Urinary bladder (tissue), 4 donors: Measurements from ENCODE around the gene GALK1. TPM values are rescaled to one million over a fixed set of nuclear protein-coding genes. Genes with fewer than 3 reads are reported as not detected.
"Not testable (repeated sequence)": the region's sequence is repeated elsewhere in the genome, so short reads cannot be mapped to it uniquely, and the experiment has no call there.

Experiments used
- DNase-seq: peaks from one replicate; pipeline ENCODE4 v3.0.0-alpha.2; 2015; ENCODE audit errors: extremely low spot score
- H3K27ac ChIP-seq: one replicate; pipeline ENCODE4 v1.5.1; 2013; ENCODE audit warnings: low read depth, mild to moderate bottlenecking, moderate library complexity
- H3K36me3 ChIP-seq: one replicate; pipeline ENCODE4 v1.6.1; 2013; ENCODE audit warnings: mild to moderate bottlenecking, moderate library complexity; ENCODE audit not compliant: insufficient read depth
- H3K4me1 ChIP-seq: one replicate; pipeline ENCODE4 v1.6.1; 2013; ENCODE audit warnings: mild to moderate bottlenecking, moderate library complexity; ENCODE audit not compliant: insufficient read depth
- H3K4me3 ChIP-seq: one replicate; pipeline ENCODE4 v1.5.1; 2013; ENCODE audit warnings: low read depth, low read length
- WGBS: extraction: QIAGEN DNeasy Blood & Tissue Kit; methylation state at CpG from one replicate; pipeline ENCODE4 v1.1.7; 2013; 5-methylcytosine and 5-hydroxymethylcytosine counted together
- polyA plus RNA-seq: library from polyadenylated mRNA; stranded (reverse); fragments of 200-250 nt; gene quantifications from one replicate; pipeline ENCODE4 v1.2.3, GENCODE V29; 2013
- total RNA-seq: library from RNA; depleted of rRNA; stranded (reverse); fragments of >200 nt; gene quantifications from one replicate; pipeline ENCODE4 v1.2.3, GENCODE V29; 2014
- donor health status: healthy with polysubstance abuse.
- donor health status: healthy.

The GALK1 gene
- total and polyA plus RNA-seq, 2 donors: 11.3 to 43.0 TPM

DNA sequence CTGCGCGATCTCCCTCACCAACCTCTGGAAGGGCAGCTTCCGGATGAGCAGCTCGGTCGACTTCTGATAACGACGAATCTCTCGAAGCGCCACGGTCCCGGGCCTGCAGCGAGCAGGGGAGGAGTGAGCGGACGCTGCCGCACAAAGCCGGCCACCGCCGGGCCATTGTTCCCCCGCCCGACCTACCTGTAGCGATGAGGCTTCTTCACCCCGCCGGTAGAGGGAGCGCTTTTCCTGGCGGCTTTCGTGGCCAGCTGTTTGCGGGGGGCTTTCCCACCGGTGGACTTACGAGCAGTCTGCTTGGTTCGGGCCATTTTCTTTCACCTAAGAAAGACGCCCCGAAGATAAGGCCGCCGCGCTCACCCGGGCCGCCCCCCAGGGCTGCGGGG is 13.9 kb upstream of the GALK1 start:
- no peak for DNase-seq
- Histone ChIP-seq H3K4me1 (no peaks in the 10 kb centered on the region), H3K27ac (peak overlapping the region; percentile 99), H3K4me3 (peak overlapping the region; percentile 97), H3K36me3 (no peaks in the 10 kb centered on the region)
- WGBS: under 1% methylated on average over 38 of the region's 38 CpGs

DNA sequence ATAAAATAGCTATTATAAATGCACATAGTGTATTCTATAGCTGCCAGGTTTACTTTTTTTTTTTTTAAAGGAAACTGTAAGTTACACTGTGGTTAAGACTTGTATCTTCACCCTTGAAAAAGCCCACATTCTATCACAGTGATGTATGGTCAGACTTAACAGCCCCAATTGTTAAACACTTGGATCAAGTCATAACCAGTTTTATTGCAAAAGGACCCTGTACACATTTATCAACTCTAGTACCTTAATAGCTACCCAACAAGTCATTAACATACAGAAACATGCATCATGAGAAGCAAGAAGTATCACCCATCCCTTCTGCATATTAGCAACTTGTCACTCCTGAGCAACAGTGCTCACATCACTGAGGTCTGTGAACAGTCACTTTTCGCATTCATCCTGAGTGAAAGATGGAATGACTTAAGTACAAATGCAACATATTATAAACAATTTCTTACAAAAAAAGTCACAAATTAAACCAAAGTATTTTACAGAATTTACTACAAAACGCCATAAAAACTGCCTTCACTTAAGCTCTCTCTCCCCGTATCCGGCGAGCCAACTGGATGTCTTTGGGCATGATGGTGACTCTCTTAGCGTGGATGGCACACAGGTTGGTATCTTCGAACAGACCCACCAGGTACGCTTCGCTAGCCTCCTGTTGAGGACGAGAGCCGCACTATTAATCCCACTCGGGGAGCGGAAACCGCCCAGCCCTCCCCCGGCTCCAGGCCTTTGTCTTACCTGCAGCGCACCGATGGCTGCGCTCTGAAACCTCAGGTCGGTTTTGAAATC is 13.3 kb upstream of the GALK1 start:
- H3K4me1 ChIP-seq, H3K36me3 ChIP-seq, DNase-seq: not testable (repeated sequence)
- under 1% methylated on average over 19 of the region's 19 CpGs for WGBS
- Histone ChIP-seq H3K4me3 (peak overlapping the region; percentile 97), H3K27ac (peak overlapping the region; percentile 99)

DNA sequence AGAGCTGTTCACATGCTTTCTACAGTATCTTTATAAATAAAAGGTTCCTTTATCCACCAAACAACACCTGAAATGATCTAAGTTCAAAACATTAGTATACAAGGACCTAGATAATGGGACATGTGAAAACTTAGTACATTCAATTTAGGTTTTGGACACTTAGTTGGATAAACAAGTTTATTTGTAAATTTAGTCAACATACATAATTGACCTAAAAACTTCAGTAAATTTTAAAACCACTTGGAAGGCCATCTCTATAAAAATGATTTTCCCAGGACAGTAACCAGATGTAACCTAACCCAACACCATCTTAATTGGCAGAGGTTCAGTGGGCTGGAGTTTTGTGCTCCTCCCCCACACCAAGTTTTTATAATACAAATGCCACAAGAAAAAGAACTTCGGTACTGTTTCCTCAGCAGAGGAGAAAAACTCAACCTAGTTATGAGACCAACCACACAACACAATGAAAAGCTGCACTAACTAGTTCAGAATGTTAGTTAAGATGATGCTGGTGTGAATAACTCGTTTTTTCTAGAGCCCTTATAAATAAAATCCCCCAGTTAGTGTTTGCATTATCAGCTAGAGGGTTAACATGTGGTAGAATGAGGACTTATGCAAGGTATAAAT is 12.4 kb upstream of the GALK1 start:
- 3% methylated on average over 2 of the region's 2 CpGs for WGBS
- DNase-seq: no peak
- Histone ChIP-seq H3K36me3 (no peaks in the 10 kb centered on the region), H3K27ac (no peak overlapping the region), H3K4me1 (no peaks in the 10 kb centered on the region), H3K4me3 (peak overlapping the region; percentile 97)

DNA sequence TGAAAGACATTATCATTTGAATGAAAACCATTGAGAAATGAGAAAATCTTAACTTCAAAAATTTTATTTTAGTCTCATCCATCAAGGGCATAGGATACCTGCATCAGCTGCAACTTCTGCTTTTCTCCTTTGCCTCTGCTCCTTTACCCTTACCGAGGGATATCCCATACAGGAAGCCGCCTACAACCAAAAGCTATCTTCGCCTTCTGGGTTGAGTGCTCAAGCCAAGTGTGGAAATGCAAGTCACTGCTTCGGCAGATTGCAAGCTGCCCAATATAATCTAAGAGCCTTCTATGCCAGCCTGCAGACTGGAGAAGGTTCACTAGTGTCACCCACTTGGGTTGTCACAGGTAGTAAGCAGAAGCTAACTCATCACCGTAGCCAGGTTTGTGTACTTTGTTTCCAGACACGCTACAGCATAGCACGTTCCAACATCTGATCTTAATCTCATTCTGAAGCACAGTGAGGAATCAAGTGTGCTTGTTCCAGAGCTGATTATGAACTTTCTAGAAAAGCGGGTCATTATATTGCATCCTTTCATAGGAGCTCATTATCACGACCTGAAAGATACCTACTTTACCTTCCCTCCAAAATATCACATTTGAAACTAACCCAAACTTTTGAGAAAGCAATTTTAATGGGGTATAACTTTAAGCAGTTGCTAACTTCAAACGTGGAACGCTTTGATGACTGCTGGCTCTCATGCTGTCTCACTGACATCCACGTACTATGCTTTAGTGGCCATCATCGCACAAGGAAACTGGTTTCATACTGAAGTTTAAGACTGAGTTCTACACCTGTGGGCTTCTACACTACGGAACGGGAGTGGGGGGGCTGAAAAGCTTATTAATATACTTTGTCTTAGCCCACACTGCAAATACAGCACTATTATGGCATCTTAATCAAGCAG is 11.6 kb upstream of the GALK1 start:
- DNase-seq: no peak
- Histone ChIP-seq H3K4me1 (no peaks in the 10 kb centered on the region), H3K4me3 (no peak overlapping the region), H3K27ac (no peak overlapping the region), H3K36me3 (no peaks in the 10 kb centered on the region)
- WGBS: 18% methylated on average over 15 of the region's 15 CpGs

DNA sequence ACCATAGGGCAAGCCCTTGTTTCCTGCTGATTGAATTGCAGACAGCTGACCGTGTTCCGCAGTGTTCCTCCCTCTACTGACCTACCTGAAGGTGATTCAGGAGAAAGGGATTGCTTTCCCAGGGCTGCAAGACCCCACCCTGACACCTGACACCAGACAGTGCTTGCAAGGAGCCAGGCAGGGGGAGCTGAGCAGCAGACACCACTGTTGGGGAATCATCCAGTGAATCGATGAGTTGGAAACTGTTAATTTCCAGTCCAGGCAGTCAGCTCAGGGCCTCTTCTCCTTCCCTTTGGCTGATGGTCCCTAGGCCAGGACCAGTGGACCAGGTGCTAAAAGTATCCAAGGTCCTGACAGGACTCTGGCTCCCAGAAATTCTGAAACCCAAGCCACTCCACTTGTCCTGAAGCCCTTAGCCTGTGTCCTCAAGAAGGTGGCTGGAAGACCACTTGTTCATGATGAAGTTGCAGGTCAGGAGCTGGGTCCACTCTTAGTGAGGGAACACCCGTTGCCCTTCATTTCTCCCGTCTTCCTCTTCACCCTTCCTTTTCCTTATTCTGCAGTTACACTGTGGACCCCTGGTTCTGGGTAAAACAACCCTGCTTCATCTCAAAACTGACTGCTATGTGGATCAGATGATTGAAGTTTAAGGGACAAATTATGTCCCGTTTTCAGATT is 10.1 kb upstream of the GALK1 start:
- DNase-seq: no peak
- 56% methylated on average over 6 of the region's 6 CpGs for WGBS
- Histone ChIP-seq H3K4me1 (no peaks in the 10 kb centered on the region), H3K36me3 (no peaks in the 10 kb centered on the region), H3K4me3 (no peak overlapping the region), H3K27ac (no peak overlapping the region)

DNA sequence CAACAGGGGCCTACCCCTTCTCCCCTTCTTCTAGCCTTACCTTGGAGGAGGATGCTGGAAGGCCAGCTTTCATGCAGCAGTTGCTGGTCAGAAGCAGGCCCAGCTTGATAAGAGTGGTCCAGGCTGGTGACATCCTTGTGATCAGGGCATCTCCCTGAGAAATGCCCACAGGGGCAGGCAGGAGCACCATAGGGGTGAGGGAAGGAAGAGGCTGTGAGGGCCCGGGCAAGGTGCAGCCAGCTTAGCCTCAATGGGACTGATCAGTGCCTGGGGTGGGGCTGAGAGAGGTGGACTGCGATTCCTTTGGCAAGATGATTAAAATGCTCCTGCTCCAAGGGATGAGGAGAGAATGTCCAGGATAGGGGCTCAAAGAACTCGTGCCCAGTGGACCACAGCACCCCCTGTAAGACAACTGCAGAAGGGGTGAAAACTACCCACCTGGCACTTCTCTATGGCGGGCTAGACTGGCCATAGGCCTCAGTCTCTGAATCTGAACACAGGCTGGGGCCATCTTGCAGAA is 9.5 kb upstream of the GALK1 start:
- DNase-seq: no peak
- no peaks in the 10 kb centered on the region for H3K4me1 ChIP-seq
- WGBS: 85% methylated on average over 4 of the region's 4 CpGs
- no peaks in the 10 kb centered on the region for H3K36me3 ChIP-seq
- H3K27ac ChIP-seq: no peak overlapping the region
- H3K4me3 ChIP-seq: no peak overlapping the region

DNA sequence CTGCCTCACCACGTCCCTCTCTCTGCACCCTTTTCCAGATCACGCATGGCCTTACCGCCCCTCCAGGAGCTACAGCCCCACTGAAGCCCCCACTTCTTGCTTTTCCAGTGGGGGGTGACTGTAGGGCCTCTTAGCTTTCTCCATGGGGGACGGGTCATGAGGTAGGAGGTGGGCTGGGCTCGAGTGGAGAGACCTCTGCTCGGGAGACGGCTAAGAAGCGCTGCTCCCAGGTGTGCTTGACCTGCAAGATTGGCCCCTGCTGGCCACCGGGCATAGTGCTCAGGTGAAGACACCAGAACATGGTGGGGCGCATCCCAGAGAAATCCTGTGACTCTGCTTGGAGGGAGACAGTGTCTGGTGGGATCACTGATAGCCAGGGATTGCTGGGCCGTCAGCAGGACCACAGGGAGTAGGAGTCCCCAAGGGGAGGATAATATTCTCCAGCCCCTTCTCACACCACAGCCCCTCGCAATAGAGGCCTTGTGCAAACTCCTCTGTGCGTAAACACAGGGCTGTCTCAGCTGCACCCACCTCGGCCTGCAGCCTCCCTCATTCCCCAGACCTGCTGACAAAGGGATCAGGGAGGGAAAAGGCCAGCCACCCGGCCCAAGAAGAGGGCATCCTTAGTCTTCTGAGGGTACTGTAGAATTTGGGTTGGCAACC is 8.9 kb upstream of the GALK1 start:
- H3K4me1 ChIP-seq: no peaks in the 10 kb centered on the region
- no peak for DNase-seq

DNA sequence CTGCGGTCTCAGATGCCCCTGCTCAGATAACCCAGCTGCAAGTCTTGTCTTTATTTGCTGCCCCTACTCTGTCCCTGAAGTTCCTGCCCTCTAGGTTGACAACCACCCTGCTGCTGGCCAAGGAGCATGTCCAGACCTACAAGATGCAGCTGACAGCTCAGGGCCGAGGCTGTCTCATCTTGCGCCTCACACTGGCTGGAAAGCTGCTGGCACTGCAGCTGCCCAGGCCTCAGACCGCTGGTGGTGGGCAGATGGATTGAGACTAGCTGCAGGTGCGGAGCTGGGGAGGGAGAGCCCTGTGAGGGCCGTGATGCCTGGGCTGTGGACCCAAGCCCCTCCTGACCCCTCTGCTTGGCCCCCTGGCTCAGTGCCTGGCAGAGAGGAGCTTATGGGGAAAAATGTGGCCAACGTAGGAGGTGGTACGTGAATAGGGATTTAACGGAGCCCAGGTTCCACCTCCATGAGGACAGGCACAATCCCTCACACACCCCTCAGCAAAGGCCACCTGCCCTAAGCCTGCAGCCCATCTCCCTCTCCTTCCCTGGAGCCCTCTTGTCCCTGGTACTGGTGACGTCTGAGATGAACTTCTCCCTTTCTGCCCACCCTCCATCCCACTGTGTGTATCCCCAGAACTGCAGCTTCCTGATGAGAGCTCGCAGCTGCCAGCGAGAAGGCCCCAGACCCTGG is 8.3 kb upstream of the GALK1 start:
- H3K4me3 ChIP-seq: no peak overlapping the region
- no peaks in the 10 kb centered on the region for H3K4me1 ChIP-seq
- WGBS: 73% methylated on average over 12 of the region's 12 CpGs
- no peak for DNase-seq
- no peak overlapping the region for H3K27ac ChIP-seq
- H3K36me3 ChIP-seq: no peaks in the 10 kb centered on the region

More for the DNA sequence above, 8.9 kb upstream of the GALK1 start:
- no peak overlapping the region for H3K4me3 ChIP-seq
- no peaks in the 10 kb centered on the region for H3K36me3 ChIP-seq
- H3K27ac ChIP-seq: no peak overlapping the region
- 81% methylated on average over 15 of the region's 15 CpGs for WGBS

DNA sequence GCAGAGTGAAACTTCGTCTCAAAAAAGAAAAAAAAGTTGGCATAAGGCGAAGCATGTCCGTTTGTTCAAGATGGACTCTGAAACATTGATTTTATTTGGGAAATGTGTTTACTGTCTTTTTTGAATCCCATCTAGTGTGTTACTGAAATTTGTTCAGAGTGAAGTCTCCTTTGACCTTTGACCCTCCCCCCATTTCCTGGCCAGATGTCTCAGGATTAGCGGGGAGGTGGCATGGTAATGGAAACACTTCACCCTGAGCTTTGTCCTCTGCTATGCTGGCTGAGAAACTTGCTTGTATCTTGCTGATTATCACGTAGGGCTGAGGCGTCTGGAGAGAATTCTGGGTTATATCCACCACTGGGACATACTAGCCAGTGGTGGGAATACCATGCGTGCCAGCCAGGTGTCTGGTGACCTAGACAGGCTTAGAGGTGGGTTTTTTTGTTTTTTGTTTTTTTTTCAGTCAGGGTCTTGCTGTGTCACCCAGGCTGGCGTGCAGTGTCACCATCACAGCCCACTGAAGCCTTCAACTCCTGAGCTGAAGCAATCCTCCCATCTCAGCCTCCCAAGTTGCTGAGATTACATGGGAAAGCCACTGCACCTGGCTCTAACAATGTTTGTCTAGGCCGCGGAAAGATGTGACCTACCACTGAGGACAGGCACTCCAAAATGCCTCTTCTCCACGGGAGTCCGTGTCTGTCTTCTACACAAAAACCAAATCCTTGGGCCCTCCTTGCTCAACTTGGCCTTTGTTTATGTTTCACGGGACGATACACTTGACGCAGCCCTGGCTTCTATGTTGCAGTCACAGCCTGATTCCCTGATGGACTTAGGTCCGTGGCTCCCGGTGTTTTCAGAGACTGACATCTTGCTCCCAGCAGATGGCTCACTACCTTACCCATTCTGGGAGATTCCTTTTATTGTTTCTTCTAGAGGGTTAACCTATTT is 6.6 kb upstream of the GALK1 start:
- no peak for DNase-seq
- H3K27ac ChIP-seq: no peak overlapping the region
- 64% methylated on average over 17 of the region's 17 CpGs for WGBS

DNA sequence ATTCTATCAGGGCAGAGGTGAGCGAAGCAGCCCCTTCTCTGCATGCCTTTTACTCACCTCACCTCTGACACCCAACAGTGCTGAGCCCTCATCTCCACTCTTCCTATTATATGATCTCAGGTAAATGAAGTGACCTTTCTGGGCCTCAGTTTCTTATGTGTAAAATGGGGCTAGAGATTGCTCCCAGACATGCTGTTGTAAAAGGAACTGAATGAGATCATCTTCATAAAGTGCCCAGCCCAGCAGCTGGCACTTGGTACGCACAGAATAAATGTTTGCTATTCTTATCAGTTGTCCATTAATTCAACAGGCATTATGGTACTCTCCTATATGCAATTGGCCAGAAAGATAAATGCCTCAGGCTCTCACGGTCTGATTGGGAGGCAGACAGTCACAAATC is 4.5 kb upstream of the GALK1 start:
- H3K4me3 ChIP-seq: no peak overlapping the region
- no peak overlapping the region for H3K27ac ChIP-seq
- 63% methylated on average over 3 of the region's 3 CpGs for WGBS
- H3K36me3 ChIP-seq: no peaks in the 10 kb centered on the region
- no peaks in the 10 kb centered on the region for H3K4me1 ChIP-seq
- DNase-seq: no peak

More for the DNA sequence above, 6.6 kb upstream of the GALK1 start:
- Histone ChIP-seq H3K4me1 (no peaks in the 10 kb centered on the region), H3K36me3 (no peaks in the 10 kb centered on the region), H3K4me3 (no peak overlapping the region)

DNA sequence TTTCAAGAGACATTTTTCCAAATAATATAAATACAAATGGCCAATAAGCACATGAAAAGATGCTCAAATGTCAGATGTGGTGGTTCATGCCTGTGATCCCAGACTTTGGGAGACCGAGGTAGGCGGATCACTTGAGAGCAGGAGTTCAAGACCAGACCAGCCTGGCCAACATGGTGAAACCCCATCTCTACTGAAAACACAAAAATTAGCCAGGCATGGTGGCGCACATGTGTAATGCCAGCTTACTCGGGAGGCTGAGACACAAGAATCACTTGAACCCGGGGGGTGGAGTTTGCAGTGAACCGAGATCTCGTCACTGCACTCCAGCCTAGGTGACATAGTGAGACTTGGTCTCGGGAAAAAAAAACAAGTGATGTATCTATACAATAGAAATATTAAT is 2.9 kb upstream of the GALK1 start:
- DNase-seq: no peak

More for the DNA sequence above, 2.9 kb upstream of the GALK1 start:
- no peaks in the 10 kb centered on the region for H3K36me3 ChIP-seq
- no peak overlapping the region for H3K27ac ChIP-seq
- no peak overlapping the region for H3K4me3 ChIP-seq
- no peaks in the 10 kb centered on the region for H3K4me1 ChIP-seq
- 93% methylated on average over 8 of the region's 8 CpGs for WGBS
